HepG2 (cell line): ENCODE results near the gene RANGRF. TPM values are rescaled to one million over a fixed set of nuclear protein-coding genes. Genes with fewer than 3 reads are reported as not detected.

Experiments used
- ATAC-seq: fragments of 200-7000 bp; cut with Tn5 transposase; 3 replicates; pipeline ENCODE4 v1.9.1; 2020; ENCODE audit warnings: mild to moderate bottlenecking, moderate library complexity
- BruUV-seq: library from RNA; stranded (reverse); fragments of 400-500 nt; replicated peaks from 2 replicates; lab custom pipeline; 2021; lab: Mats Ljungman, UMichigan
- CTCF ChIA-PET: fragments of 300-600 bp; formaldehyde crosslinking; extraction: SDS; loops from one replicate; lab custom pipeline; 2021; ENCODE audit warnings: low total read pairs, inconsistent platforms, low intra/inter-chr PET ratio; lab: Yijun Ruan, JAX
- POLR2A ChIA-PET: fragments of 350-600 bp; sonication (Branson Sonifier 250); formaldehyde crosslinking; loops from one replicate; lab custom pipeline; 2020; ENCODE audit warnings: antibody characterized with exemption, inconsistent platforms; lab: Yijun Ruan, JAX
- DNase-seq: peaks from one replicate; pipeline ENCODE4 v3.0.0-alpha.2; 2015; ENCODE audit warnings: low spot score
- FAIRE-seq: peaks from 3 replicates; lab custom pipeline; 2011; peaks lifted over from hg19 to GRCh38; lab: Jason Lieb, UNC
- H2AFZ ChIP-seq: one replicate; pipeline ENCODE4 v1.6.1; 2011; ENCODE audit warnings: low read length, inconsistent platforms
- H3K27ac ChIP-seq: fragments of 300-600 bp; 3 replicates; pipeline ENCODE4 v1.8.0; 2011; ENCODE audit warnings: mixed run types, mild to moderate bottlenecking, mixed read lengths, low read length, inconsistent platforms; ENCODE audit not compliant: insufficient read depth; ENCODE audit errors: extremely low read length
- H3K27me3 ChIP-seq, 2 experiments: fragments of 200-600 bp in 1 of 2; 2 replicates in 1 of 2; 3 replicates in 1 of 2; pipeline versions ENCODE4 v1.6.0 to v1.8.0; 2011; ENCODE audit warnings: low read length in 2 of 2, mild to moderate bottlenecking in 2 of 2, moderate library complexity in 2 of 2, inconsistent platforms in 1 of 2; ENCODE audit not compliant: insufficient read depth in 2 of 2, control insufficient read depth in 1 of 2
- H3K36me3 ChIP-seq, 2 experiments: fragments of 200-600 bp in 1 of 2; replicated peaks in 1 of 2; 2 replicates in 1 of 2; 3 replicates in 1 of 2; pipeline versions ENCODE4 v1.5.1 to v1.8.0; 2011; ENCODE audit warnings: low read length in 2 of 2, inconsistent platforms in 1 of 2; ENCODE audit not compliant: insufficient read depth in 2 of 2, control insufficient read depth in 1 of 2
- H3K4me1 ChIP-seq: 2 replicates; pipeline ENCODE4 v1.5.1; 2012; ENCODE audit warnings: low read length, inconsistent platforms; ENCODE audit not compliant: insufficient read depth
- H3K4me2 ChIP-seq: 2 replicates; pipeline ENCODE4 v1.6.0; 2011; ENCODE audit warnings: low read depth, low read length, inconsistent platforms
- H3K4me3 ChIP-seq, 3 experiments: fragments of 200-600 bp in 1 of 3; sonication (generic), shearing (Covaris generic) in 1 of 3; replicated peaks in 1 of 3; 2 replicates each; pipeline ENCODE4 v1.5.1; 2011 to 2016; ENCODE audit warnings: low read length in 3 of 3, inconsistent platforms in 2 of 3, low read depth in 2 of 3, mild to moderate bottlenecking in 2 of 3, control low read depth in 1 of 3, mixed read lengths in 1 of 3; ENCODE audit not compliant: insufficient read depth in 1 of 3
- H3K79me2 ChIP-seq: one replicate; pipeline ENCODE4 v1.6.1; 2011; ENCODE audit warnings: low read length, inconsistent platforms; ENCODE audit not compliant: insufficient read depth
- H3K9ac ChIP-seq: 2 replicates; pipeline ENCODE4 v1.6.0; 2011; ENCODE audit warnings: mild to moderate bottlenecking, low read depth, low read length, inconsistent platforms; ENCODE audit not compliant: insufficient read depth
- H3K9me3 ChIP-seq: 2 replicates; pipeline ENCODE4 v1.5.1; 2012; ENCODE audit warnings: mild to moderate bottlenecking, low read length
- H4K20me1 ChIP-seq: 2 replicates; pipeline ENCODE4 v1.6.0; 2011; ENCODE audit warnings: inconsistent platforms, mild to moderate bottlenecking, low read length, moderate library complexity; ENCODE audit not compliant: insufficient read depth
- CBFB ChIP-seq: sonication (generic); formaldehyde crosslinking; IDR thresholded peaks from 2 replicates; pipeline ENCODE4 v1.4.0; 2020; ENCODE audit warnings: missing genetic modification reagents
- MLLT10 ChIP-seq: sonication (generic); formaldehyde crosslinking; IDR thresholded peaks from 2 replicates; pipeline ENCODE4 v1.4.0; 2020; ENCODE audit warnings: missing genetic modification reagents
- PAWR ChIP-seq: sonication (generic); formaldehyde crosslinking; IDR thresholded peaks from 2 replicates; pipeline ENCODE4 v1.4.0; 2020; ENCODE audit warnings: missing genetic modification reagents, mild to moderate bottlenecking, borderline replicate concordance
- RARA ChIP-seq: IDR thresholded peaks from 2 replicates; pipeline ENCODE4 v1.6.1; 2016; ENCODE audit warnings: missing genetic modification reagents, missing compliant biosample characterization
- ZNF614 ChIP-seq: IDR thresholded peaks from 2 replicates; pipeline ENCODE4 v1.6.1; 2018; ENCODE audit warnings: missing biosample characterization, missing genetic modification reagents, inconsistent platforms, borderline replicate concordance
- WGBS: methylation state at CpG from one replicate; pipeline ENCODE4 v1.1.6; 2017; ENCODE audit warnings: low lambda C conversion rate; 5-methylcytosine and 5-hydroxymethylcytosine counted together
- in situ Hi-C: cut with HindIII; loops from 2 replicates; pipeline ENCODE4 v1.10.0; 2017; ENCODE audit warnings: low pct_unique_long_range_greater_than_20kb; ENCODE audit not compliant: extremely low pct_ligation_motif_present
- intact Hi-C: fragments of 100-400 bp; cut with micrococcal nuclease; formaldehyde crosslinking; loops from one replicate; pipeline ENCODE4 v1.10.0; 2022; ENCODE audit not compliant: unreplicated experiment
- polyA plus RNA-seq, 8 experiments: library from polyadenylated mRNA; depleted of rRNA in 3 of 8; stranded (reverse) in 7 of 8; unstranded in 1 of 8; fragments of >200 nt; fragmentation: Illumina TruSeq in 4 of 8; extraction: Trizol in 4 of 8; gene quantifications; 2 replicates each; pipeline versions ENCODE4 v1.2.1 to v1.2.3, GENCODE V29; 2011 to 2016; ENCODE audit warnings: low read depth in 4 of 8, missing spikeins in 1 of 8, mixed read lengths in 1 of 8; ENCODE audit not compliant: insufficient read depth in 1 of 8
- total RNA-seq, 5 experiments: library from RNA; depleted of rRNA; stranded (reverse); fragments of >200 nt; fragmentation: Illumina TruSeq; extraction: Trizol; gene quantifications; 2 replicates each; pipeline ENCODE4 v1.2.3, GENCODE V29; 2016; ENCODE audit warnings: low read depth in 1 of 5
- TF ChIP-seq, protein P1 (sequence below): sonication (generic); formaldehyde crosslinking; IDR thresholded peaks from 2 replicates; pipeline ENCODE4 v1.5.0; 2020; ENCODE audit warnings: missing genetic modification reagents
- TF ChIP-seq, protein P2 (sequence below): sonication (generic); formaldehyde crosslinking; IDR thresholded peaks from 2 replicates; pipeline ENCODE4 v1.5.1; 2020; ENCODE audit warnings: mild to moderate bottlenecking, missing genetic modification reagents, moderate library complexity

RANGRF gene
- total and polyA plus RNA-seq, 2 of the 13 experiments (the other 11 are each of a cell fraction or from before 2014, with no cell fraction given), result 18.6 to 40.7 TPM

DNA sequence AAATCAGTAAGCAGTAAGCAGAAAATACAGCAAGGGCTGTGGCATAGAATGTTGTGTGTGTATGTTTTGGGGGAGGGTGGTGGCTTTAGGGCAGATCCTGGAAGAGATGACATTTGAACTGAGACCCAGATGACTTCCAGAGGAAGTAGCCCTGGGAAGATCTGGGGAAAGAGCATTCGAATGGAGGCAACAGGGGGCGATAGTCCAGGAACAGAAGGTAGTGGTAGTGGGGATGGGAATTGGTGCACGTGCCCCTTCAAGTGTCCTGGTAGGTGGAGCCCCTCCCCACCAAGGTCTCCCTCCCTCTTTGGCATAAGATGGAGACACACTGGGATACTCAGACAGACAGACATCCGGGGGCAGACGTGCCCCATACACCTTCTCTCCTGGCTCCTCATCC lies 35.7 kb downstream of the RANGRF start (continued):
- TF ChIP-seq ZNF614 (CRISPR knock-in tag) (no peak), RARA (no peak), PAWR (CRISPR knock-in tag) (no peak), MLLT10 (CRISPR knock-in tag) (no peak)
- TF ChIP-seq, protein P1, sequence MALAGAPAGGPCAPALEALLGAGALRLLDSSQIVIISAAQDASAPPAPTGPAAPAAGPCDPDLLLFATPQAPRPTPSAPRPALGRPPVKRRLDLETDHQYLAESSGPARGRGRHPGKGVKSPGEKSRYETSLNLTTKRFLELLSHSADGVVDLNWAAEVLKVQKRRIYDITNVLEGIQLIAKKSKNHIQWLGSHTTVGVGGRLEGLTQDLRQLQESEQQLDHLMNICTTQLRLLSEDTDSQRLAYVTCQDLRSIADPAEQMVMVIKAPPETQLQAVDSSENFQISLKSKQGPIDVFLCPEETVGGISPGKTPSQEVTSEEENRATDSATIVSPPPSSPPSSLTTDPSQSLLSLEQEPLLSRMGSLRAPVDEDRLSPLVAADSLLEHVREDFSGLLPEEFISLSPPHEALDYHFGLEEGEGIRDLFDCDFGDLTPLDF (CRISPR knock-in tag), result no peak

DNA sequence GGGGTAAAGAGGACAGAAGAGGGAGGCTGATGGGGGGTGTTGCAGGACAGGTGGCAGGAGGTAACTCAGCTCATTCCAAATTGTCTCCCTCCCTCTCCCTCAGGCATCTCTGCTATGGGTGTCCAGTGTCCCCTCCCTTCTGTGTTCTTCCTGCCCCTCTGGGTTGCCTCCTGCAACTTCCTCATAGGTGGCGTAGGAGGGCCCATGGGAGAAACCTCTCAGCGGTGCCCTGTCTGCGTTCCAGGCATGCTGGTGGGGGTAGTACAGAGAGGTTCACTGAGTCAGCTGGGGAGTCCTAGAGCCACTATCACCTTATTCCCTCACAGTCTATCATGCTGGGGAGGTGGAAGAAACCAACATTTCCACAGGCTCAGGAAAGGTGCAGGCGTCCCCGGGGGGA lies 36.5 kb downstream of the RANGRF start:
- Histone ChIP-seq H3K27me3 (peaks cover 2 to 34% of the 10 kb centered on the region in 2 experiments; a peak in 4 of 5 replicates), H4K20me1 (no peaks in the 10 kb centered on the region), H3K4me1 (peaks cover 32% of the 10 kb centered on the region), H3K9ac (no peak overlapping the region), H3K4me2 (no peak overlapping the region), H3K27ac (no peak overlapping the region), H3K4me3 (no peak overlapping the region), H2AFZ (no peak overlapping the region), H3K79me2 (no peaks in the 10 kb centered on the region), H3K9me3 (no peaks in the 10 kb centered on the region), H3K36me3 (no peaks in the 10 kb centered on the region)
- POLR2A ChIA-PET, result no interaction called here
- CTCF ChIA-PET, result no interaction called here
- ATAC-seq (no peak; the same call in 2 of the 3 replicates), DNase-seq (no peak), FAIRE-seq (no peak)
- WGBS, result 45% methylated on average over 5 of the region's 5 CpGs
- BruUV-seq, result no TSS peak
- TF ChIP-seq, protein P2, sequence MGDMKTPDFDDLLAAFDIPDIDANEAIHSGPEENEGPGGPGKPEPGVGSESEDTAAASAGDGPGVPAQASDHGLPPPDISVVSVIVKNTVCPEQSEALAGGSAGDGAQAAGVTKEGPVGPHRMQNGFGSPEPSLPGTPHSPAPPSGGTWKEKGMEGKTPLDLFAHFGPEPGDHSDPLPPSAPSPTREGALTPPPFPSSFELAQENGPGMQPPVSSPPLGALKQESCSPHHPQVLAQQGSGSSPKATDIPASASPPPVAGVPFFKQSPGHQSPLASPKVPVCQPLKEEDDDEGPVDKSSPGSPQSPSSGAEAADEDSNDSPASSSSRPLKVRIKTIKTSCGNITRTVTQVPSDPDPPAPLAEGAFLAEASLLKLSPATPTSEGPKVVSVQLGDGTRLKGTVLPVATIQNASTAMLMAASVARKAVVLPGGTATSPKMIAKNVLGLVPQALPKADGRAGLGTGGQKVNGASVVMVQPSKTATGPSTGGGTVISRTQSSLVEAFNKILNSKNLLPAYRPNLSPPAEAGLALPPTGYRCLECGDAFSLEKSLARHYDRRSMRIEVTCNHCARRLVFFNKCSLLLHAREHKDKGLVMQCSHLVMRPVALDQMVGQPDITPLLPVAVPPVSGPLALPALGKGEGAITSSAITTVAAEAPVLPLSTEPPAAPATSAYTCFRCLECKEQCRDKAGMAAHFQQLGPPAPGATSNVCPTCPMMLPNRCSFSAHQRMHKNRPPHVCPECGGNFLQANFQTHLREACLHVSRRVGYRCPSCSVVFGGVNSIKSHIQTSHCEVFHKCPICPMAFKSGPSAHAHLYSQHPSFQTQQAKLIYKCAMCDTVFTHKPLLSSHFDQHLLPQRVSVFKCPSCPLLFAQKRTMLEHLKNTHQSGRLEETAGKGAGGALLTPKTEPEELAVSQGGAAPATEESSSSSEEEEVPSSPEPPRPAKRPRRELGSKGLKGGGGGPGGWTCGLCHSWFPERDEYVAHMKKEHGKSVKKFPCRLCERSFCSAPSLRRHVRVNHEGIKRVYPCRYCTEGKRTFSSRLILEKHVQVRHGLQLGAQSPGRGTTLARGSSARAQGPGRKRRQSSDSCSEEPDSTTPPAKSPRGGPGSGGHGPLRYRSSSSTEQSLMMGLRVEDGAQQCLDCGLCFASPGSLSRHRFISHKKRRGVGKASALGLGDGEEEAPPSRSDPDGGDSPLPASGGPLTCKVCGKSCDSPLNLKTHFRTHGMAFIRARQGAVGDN (CRISPR knock-in tag), result no peak
- no peak for TF ChIP-seq CBFB
- intact Hi-C loops (no loop called here), in situ Hi-C loops (no loop called here)
